Fibroblast of the aortic adventitia (primary cell): ENCODE measurements around the gene NME3. TPM values are rescaled to one million over a fixed set of nuclear protein-coding genes. Genes with fewer than 3 reads are reported as not detected.

Experiments
- DNase-seq: peaks from one replicate; pipeline ENCODE4 v3.0.0-alpha.2; 2010; ENCODE audit warnings: low read depth
- H3K4me3 ChIP-seq: 2 replicates; pipeline ENCODE4 v1.5.1; 2011; ENCODE audit warnings: low read depth, mild to moderate bottlenecking, control low read depth, low read length, moderate library complexity
- CTCF ChIP-seq: IDR thresholded peaks from 2 replicates; pipeline ENCODE4 v1.5.1; 2011; ENCODE audit warnings: mild to moderate bottlenecking, low read length, control low read depth, inconsistent platforms; ENCODE audit not compliant: insufficient read depth
- small RNA-seq: library from RNA; depleted of rRNA; stranded (forward); fragments of <200 nt; gene quantifications from one replicate; pipeline ENCODE3, GENCODE V24; 2012
- total RNA-seq: library from RNA; depleted of rRNA; stranded (reverse); fragments of >200 nt; gene quantifications from 2 replicates; pipeline ENCODE4 v1.2.3, GENCODE V29; 2012; ENCODE audit warnings: low replicate concordance

Gene NME3
- total RNA-seq, 1 donor: 27.1 TPM

DNA sequence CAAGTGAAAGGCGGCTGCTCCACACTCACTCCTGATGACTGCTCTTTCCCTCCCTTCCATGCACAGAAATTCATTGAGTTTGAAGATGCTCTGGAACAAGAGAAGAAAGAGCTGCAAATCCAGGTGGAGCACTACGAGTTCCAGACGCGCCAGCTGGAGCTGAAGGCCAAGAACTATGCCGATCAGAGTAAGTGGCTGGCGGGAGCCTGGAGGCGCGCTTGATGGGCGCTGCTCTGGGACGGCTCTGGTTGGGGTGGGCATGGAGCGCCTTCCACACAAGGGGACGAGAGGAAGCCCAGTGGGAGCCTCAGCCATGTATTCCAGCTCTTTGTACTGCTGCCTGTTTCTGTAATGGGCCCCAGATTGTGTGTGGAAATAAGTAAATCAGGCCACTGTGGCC is 46.9 kb downstream of the NME3 start:
- TF ChIP-seq CTCF: no peak
- DNase-seq: no peak
- H3K4me3 ChIP-seq: no peak overlapping the region

DNA sequence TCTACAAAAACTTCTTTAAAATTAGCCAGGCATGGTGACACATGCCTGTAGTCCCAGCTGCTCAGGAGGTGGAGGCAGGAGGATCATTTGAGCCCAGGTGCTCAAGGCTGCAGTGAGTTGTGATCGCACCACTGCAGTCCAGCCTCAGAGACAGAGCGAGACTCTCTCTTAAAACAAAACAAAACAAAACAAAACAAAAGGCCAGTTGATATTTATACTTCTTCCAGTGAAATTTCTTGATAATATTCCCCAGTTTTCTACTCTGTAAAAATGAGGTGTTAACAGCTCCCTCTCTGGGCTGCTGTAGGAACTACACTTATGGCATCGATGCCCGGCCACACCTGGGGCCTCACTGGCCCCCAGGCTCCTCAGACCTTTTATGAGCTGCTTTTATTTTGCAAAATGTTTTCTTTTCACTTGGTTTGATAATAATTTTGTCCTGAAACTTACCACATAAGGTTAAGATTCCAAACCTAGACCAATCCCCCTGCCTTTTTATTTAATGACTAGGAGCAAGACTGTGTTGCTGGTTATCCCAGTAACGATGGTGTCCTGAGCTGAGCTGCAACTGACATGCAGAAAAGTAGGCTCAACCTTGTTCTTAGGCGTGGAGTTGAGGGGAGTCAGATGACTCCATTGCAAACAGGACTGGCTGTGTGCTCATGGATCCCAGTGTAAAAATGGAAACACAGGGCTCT is 47.7 kb downstream of the NME3 start:
- TF ChIP-seq CTCF: peak; percentile 83
- no peak overlapping the region for H3K4me3 ChIP-seq
- DNase-seq: peak; percentile 53

- DNase-seq: no peak
- H3K4me3 ChIP-seq: no peak overlapping the region
- no peak for TF ChIP-seq CTCF
Observed at GRCh38 chr16:1721372-1721771, 50.0 kb downstream of the NME3 start.

Small RNA genes within 50 kb of the gene (small RNA-seq; reads per million reads assigned to genes)
- gene MIR3177: not detected

Other genes with a start within 250 kb of the NME3 start
- 5.0 and 22.1 TPM in 2 replicates for gene TMEM204, start 237.9 kb downstream of the NME3 start, total RNA-seq
- 12.8 and 27.8 TPM in 2 replicates for gene IFT140, start 159.5 kb downstream of the NME3 start, total RNA-seq
- gene CRAMP1, start 159.2 kb downstream of the NME3 start, total RNA-seq: 9.9 and 12.1 TPM in 2 replicates
- gene JPT2, start 93.3 kb downstream of the NME3 start, total RNA-seq: 8.9 and 45.9 TPM in 2 replicates
- 27.3 and 45.8 TPM in 2 replicates for gene MAPK8IP3, start 65.3 kb downstream of the NME3 start, total RNA-seq
- gene EME2, start 1.3 kb upstream of the NME3 start, total RNA-seq: 8.4 and 13.5 TPM in 2 replicates
- gene MRPS34, start 1.6 kb upstream of the NME3 start, total RNA-seq: 50.9 and 59.8 TPM in 2 replicates
- gene SPSB3, start 11.0 kb upstream of the NME3 start, total RNA-seq: 21.6 and 34.8 TPM in 2 replicates
- 21.8 and 44.6 TPM in 2 replicates for gene NUBP2, start 11.4 kb upstream of the NME3 start, total RNA-seq
- gene IGFALS, start 22.2 kb upstream of the NME3 start, total RNA-seq: 0.16 and 0.27 TPM in 2 replicates
- gene HAGH, start 55.3 kb upstream of the NME3 start, total RNA-seq: 12.1 and 21.9 TPM in 2 replicates
- 36.7 and 204 TPM in 2 replicates for gene FAHD1, start 55.7 kb upstream of the NME3 start, total RNA-seq
- gene MEIOB, start 100.6 kb upstream of the NME3 start, total RNA-seq: 0.09 TPM in 1 of 2 replicates, not detected in the other
- not detected in 2 replicates for gene HS3ST6, start 146.9 kb upstream of the NME3 start, total RNA-seq
- gene MSRB1, start 171.7 kb upstream of the NME3 start, total RNA-seq: 6.4 and 14.3 TPM in 2 replicates
- gene RPL3L, start 183.1 kb upstream of the NME3 start, total RNA-seq: not detected in 2 replicates
- 56.1 and 105 TPM in 2 replicates for gene NDUFB10, start 188.0 kb upstream of the NME3 start, total RNA-seq
- 1,645 and 1,942 TPM in 2 replicates for gene RPS2, start 193.3 kb upstream of the NME3 start, total RNA-seq
- gene RNF151, start 195.3 kb upstream of the NME3 start, total RNA-seq: not detected in 2 replicates
- 22.7 and 31.8 TPM in 2 replicates for gene TBL3, start 200.5 kb upstream of the NME3 start, total RNA-seq
- gene NOXO1, start 209.9 kb upstream of the NME3 start, total RNA-seq: not detected in 2 replicates
- 8.6 and 10.5 TPM in 2 replicates for gene GFER, start 212.7 kb upstream of the NME3 start, total RNA-seq
- 0.98 and 1.4 TPM in 2 replicates for gene SYNGR3, start 218.4 kb upstream of the NME3 start, total RNA-seq
- 13.8 and 18.8 TPM in 2 replicates for gene ZNF598, start 238.3 kb upstream of the NME3 start, total RNA-seq
- gene NPW, start 248.2 kb upstream of the NME3 start, total RNA-seq: 0.45 TPM in 1 of 2 replicates, not detected in the other